ENCODE data around the gene VIT.

The VIT gene

GRCh38 chr2:36657703-36658102, 38.8 kb upstream of the VIT start:
- DNase-seq (ENCODE audit: low read depth, low spot score), result no peak
- ChIA-PET CTCF (interaction anchor here (1.0 to 5.9 kb wide), 4 partner anchors 7 to 305 kb away, joined by 4 to 30 read pairs (median 16); no protein-coding TSS in a partner anchor), POLR2A (no interaction called here)
- no peak for TF ChIP-seq CTCF (IDR thresholded peaks at IDR 0.05; ENCODE audit: insufficient read depth, low read length, missing control alignments)
- no peak overlapping the region for H3K4me3 ChIP-seq (ENCODE audit: low read depth, low read length)

GRCh38 chr2:36658277-36658748, 38.2 kb upstream of the VIT start:
- DNase-seq (ENCODE audit: low read depth, low spot score), result no peak
- no peak overlapping the region for H3K4me3 ChIP-seq (ENCODE audit: low read depth, low read length)
- ChIA-PET CTCF (interaction anchor here (1.0 to 5.9 kb wide), 5 partner anchors 9 to 306 kb away, joined by 3 to 28 read pairs (median 4); no protein-coding TSS in a partner anchor), POLR2A (no interaction called here)
- TF ChIP-seq CTCF (IDR thresholded peaks at IDR 0.05; ENCODE audit: insufficient read depth, low read length, missing control alignments), result no peak

GRCh38 chr2:36659218-36659617, 37.3 kb upstream of the VIT start:
- no peak for DNase-seq (ENCODE audit: low read depth, low spot score)
- ChIA-PET CTCF (interaction anchor here (1.3 to 5.9 kb wide), 6 partner anchors 9 to 307 kb away, joined by 3 to 28 read pairs (median 6); no protein-coding TSS in a partner anchor), POLR2A (no interaction called here)
- TF ChIP-seq CTCF (IDR thresholded peaks at IDR 0.05; ENCODE audit: insufficient read depth, low read length, missing control alignments), result no peak
- no peak overlapping the region for H3K4me3 ChIP-seq (ENCODE audit: low read depth, low read length)

- H3K4me3 ChIP-seq (ENCODE audit: low read depth, low read length), result no peak overlapping the region
- ChIA-PET POLR2A (no interaction called here), CTCF (interaction anchor here (1.2 to 5.9 kb wide), 7 partner anchors 10 to 307 kb away, joined by 3 to 28 read pairs (median 4); no protein-coding TSS in a partner anchor)
- TF ChIP-seq CTCF (IDR thresholded peaks at IDR 0.05; ENCODE audit: insufficient read depth, low read length, missing control alignments), result no peak
- no peak for DNase-seq (ENCODE audit: low read depth, low spot score)
These were observed 36.6 kb upstream of the VIT start for GRCh38 chr2:36659872-36660312.

GRCh38 chr2:36662638-36663037, 33.9 kb upstream of the VIT start:
- DNase-seq (ENCODE audit: low read depth, low spot score), result no peak
- TF ChIP-seq CTCF (IDR thresholded peaks at IDR 0.05; ENCODE audit: insufficient read depth, low read length, missing control alignments), result no peak
- ChIA-PET POLR2A (no interaction called here), CTCF (interaction anchor here (0.6 to 5.4 kb wide), 4 partner anchors 15 to 310 kb away, joined by 4 to 60 read pairs (median 5); no protein-coding TSS in a partner anchor)
- H3K4me3 ChIP-seq (ENCODE audit: low read depth, low read length), result no peak overlapping the region

- ChIA-PET CTCF (interaction anchor here (1.3 to 5.4 kb wide), 12 partner anchors 15 to 311 kb away, joined by 3 to 60 read pairs (median 8); partner anchors contain the start of genes CRIM1 and VIT), POLR2A (no interaction called here)
- no peak for TF ChIP-seq CTCF (IDR thresholded peaks at IDR 0.05; ENCODE audit: insufficient read depth, low read length, missing control alignments)
- no peak overlapping the region for H3K4me3 ChIP-seq (ENCODE audit: low read depth, low read length)
- no peak for DNase-seq (ENCODE audit: low read depth, low spot score)
These were observed 33.2 kb upstream of the VIT start for GRCh38 chr2:36663295-36663694.

Data from AG04449 (cell line).